WTC11 (cell line): ENCODE data around the gene MDFIC2.

Experiments used
- CREB1 ChIP-seq: sonication (generic); formaldehyde crosslinking; IDR thresholded peaks from 2 replicates; pipeline ENCODE4 v1.8.0; 2023; ENCODE audit warnings: mild to moderate bottlenecking, missing genetic modification reagents
- SMAD3 ChIP-seq: sonication (generic); formaldehyde crosslinking; IDR thresholded peaks from 2 replicates; pipeline ENCODE4 v1.8.0; 2022; ENCODE audit warnings: missing genetic modification reagents, mild to moderate bottlenecking, borderline replicate concordance
- TEAD4 ChIP-seq: sonication (generic); formaldehyde crosslinking; IDR thresholded peaks from 2 replicates; pipeline ENCODE4 v1.8.0; 2022; ENCODE audit warnings: mild to moderate bottlenecking, missing genetic modification reagents
- ZNF121 ChIP-seq: sonication (generic); formaldehyde crosslinking; IDR thresholded peaks from 2 replicates; pipeline ENCODE4 v1.8.0; 2023; ENCODE audit warnings: missing genetic modification reagents
- ZNF232 ChIP-seq: sonication (generic); formaldehyde crosslinking; IDR thresholded peaks from 2 replicates; pipeline ENCODE4 v1.8.0; 2022; ENCODE audit warnings: mild to moderate bottlenecking, missing genetic modification reagents
- ZNF263 ChIP-seq: sonication (generic); formaldehyde crosslinking; IDR thresholded peaks from 2 replicates; pipeline ENCODE4 v1.8.1; 2022; ENCODE audit warnings: low read depth, mild to moderate bottlenecking, moderate library complexity, missing genetic modification reagents
- ZNF416 ChIP-seq: fragments of 250-450 bp; sonication (Bioruptor Pico); IDR thresholded peaks from 2 replicates; pipeline ENCODE4 v1.9.0; 2021; ENCODE audit warnings: mild to moderate bottlenecking, inconsistent platforms
- TF ChIP-seq, protein P1 (sequence below): fragments of 200-600 bp; IDR thresholded peaks from 2 replicates; pipeline ENCODE4 v1.8.0; 2022; ENCODE audit warnings: antibody characterized with exemption
- TF ChIP-seq, protein P2 (sequence below): sonication (generic); formaldehyde crosslinking; IDR thresholded peaks from 2 replicates; pipeline ENCODE4 v1.8.0; 2023; ENCODE audit warnings: missing genetic modification reagents

DNA sequence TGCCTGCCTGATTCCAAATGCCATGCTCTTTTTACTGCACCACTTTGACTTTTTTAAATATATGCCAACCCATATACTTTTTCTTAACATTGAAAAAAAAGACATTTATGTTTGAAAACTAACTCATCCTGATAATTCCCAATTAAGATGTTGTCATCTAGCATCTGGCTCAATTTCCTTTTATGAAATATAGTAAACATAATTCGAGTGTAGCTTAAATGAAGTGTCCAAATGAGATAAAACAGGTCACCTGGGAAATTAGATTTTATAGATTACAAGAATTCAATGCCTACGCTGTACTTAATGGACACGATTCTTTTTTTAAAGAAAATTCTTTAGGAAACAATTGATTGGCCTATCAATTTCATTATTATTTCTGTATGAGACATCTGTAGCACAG is 2.8 kb downstream of the MDFIC2 start:
- TF ChIP-seq, protein P1, sequence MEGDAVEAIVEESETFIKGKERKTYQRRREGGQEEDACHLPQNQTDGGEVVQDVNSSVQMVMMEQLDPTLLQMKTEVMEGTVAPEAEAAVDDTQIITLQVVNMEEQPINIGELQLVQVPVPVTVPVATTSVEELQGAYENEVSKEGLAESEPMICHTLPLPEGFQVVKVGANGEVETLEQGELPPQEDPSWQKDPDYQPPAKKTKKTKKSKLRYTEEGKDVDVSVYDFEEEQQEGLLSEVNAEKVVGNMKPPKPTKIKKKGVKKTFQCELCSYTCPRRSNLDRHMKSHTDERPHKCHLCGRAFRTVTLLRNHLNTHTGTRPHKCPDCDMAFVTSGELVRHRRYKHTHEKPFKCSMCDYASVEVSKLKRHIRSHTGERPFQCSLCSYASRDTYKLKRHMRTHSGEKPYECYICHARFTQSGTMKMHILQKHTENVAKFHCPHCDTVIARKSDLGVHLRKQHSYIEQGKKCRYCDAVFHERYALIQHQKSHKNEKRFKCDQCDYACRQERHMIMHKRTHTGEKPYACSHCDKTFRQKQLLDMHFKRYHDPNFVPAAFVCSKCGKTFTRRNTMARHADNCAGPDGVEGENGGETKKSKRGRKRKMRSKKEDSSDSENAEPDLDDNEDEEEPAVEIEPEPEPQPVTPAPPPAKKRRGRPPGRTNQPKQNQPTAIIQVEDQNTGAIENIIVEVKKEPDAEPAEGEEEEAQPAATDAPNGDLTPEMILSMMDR: no peak
- no peak for TF ChIP-seq TEAD4 (CRISPR knock-in tag)
- TF ChIP-seq CREB1 (CRISPR knock-in tag): no peak
- no peak for TF ChIP-seq ZNF416 (CRISPR knock-in tag)
- TF ChIP-seq ZNF263 (CRISPR knock-in tag): no peak
- no peak for TF ChIP-seq ZNF232
- TF ChIP-seq, protein P2, sequence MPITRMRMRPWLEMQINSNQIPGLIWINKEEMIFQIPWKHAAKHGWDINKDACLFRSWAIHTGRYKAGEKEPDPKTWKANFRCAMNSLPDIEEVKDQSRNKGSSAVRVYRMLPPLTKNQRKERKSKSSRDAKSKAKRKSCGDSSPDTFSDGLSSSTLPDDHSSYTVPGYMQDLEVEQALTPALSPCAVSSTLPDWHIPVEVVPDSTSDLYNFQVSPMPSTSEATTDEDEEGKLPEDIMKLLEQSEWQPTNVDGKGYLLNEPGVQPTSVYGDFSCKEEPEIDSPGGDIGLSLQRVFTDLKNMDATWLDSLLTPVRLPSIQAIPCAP: no peak
- TF ChIP-seq ZNF121 (CRISPR knock-in tag): no peak
- TF ChIP-seq SMAD3: no peak
